IPS-15b (cell line): ENCODE results near the gene RANBP10.

ENCODE experiments used
- H3K27me3 ChIP-seq: one replicate; pipeline ENCODE4 v1.6.1; 2013; ENCODE audit warnings: low read length; ENCODE audit not compliant: control insufficient read depth, insufficient read depth
- H3K36me3 ChIP-seq: one replicate; pipeline ENCODE4 v1.6.1; 2013; ENCODE audit warnings: low read length; ENCODE audit not compliant: control insufficient read depth, insufficient read depth
- H3K4me1 ChIP-seq: one replicate; pipeline ENCODE4 v1.6.1; 2013; ENCODE audit warnings: mild to moderate bottlenecking, low read length; ENCODE audit not compliant: control insufficient read depth, insufficient read depth
- H3K4me3 ChIP-seq: one replicate; pipeline ENCODE4 v1.5.1; 2013; ENCODE audit warnings: low read depth, low read length
- H3K9ac ChIP-seq: one replicate; pipeline ENCODE4 v1.6.1; 2013; ENCODE audit warnings: low read depth, mild to moderate bottlenecking, low read length
- H3K9me3 ChIP-seq: one replicate; pipeline ENCODE4 v1.6.1; 2013; ENCODE audit warnings: mild to moderate bottlenecking, low read length; ENCODE audit not compliant: control insufficient read depth, insufficient read depth

RANBP10 gene

GRCh38 chr16:67676939-67677338 lies 129.4 kb downstream of the RANBP10 start:
- H3K9ac ChIP-seq: no peak overlapping the region
- H3K9me3 ChIP-seq: no peaks in the 10 kb centered on the region
- H3K4me1 ChIP-seq: peaks cover 2% of the 10 kb centered on the region
- H3K4me3 ChIP-seq: no peak overlapping the region
- H3K36me3 ChIP-seq: peaks cover 6% of the 10 kb centered on the region
- H3K27me3 ChIP-seq: no peaks in the 10 kb centered on the region

- Histone ChIP-seq H3K4me3 (no peak overlapping the region), H3K9ac (no peak overlapping the region), H3K27me3 (no peaks in the 10 kb centered on the region), H3K36me3 (peaks cover 6% of the 10 kb centered on the region), H3K9me3 (no peaks in the 10 kb centered on the region), H3K4me1 (peaks cover 2% of the 10 kb centered on the region)
These were observed 129.8 kb downstream of the RANBP10 start for GRCh38 chr16:67676516-67676915.

GRCh38 chr16:67675999-67676398 lies 130.4 kb downstream of the RANBP10 start:
- Histone ChIP-seq H3K36me3 (peaks cover 6% of the 10 kb centered on the region), H3K9me3 (no peaks in the 10 kb centered on the region), H3K4me1 (peaks cover 2% of the 10 kb centered on the region), H3K9ac (no peak overlapping the region), H3K27me3 (no peaks in the 10 kb centered on the region), H3K4me3 (no peak overlapping the region)

GRCh38 chr16:67675579-67675935 lies 130.8 kb downstream of the RANBP10 start:
- peaks cover 6% of the 10 kb centered on the region for H3K36me3 ChIP-seq
- peaks cover 2% of the 10 kb centered on the region for H3K4me1 ChIP-seq
- no peaks in the 10 kb centered on the region for H3K27me3 ChIP-seq
- H3K9me3 ChIP-seq: no peaks in the 10 kb centered on the region
- H3K4me3 ChIP-seq: no peak overlapping the region
- H3K9ac ChIP-seq: no peak overlapping the region

- Histone ChIP-seq H3K9ac (no peak overlapping the region), H3K27me3 (no peaks in the 10 kb centered on the region), H3K9me3 (no peaks in the 10 kb centered on the region), H3K4me3 (no peak overlapping the region), H3K4me1 (peaks cover 2% of the 10 kb centered on the region), H3K36me3 (peaks cover 6% of the 10 kb centered on the region)
These were observed 131.3 kb downstream of the RANBP10 start for GRCh38 chr16:67674851-67675578.

GRCh38 chr16:67673712-67674580 lies 132.4 kb downstream of the RANBP10 start:
- Histone ChIP-seq H3K9me3 (no peaks in the 10 kb centered on the region), H3K4me1 (peaks cover 2% of the 10 kb centered on the region), H3K4me3 (no peak overlapping the region), H3K27me3 (no peaks in the 10 kb centered on the region), H3K9ac (no peak overlapping the region), H3K36me3 (peaks cover 6% of the 10 kb centered on the region)
